ENCODE measurements around the gene FZD1. TPM values are rescaled to one million over a fixed set of nuclear protein-coding genes. Genes with fewer than 3 reads are reported as not detected.

The FZD1 gene
- total and polyA plus RNA-seq, 2 of the 8 experiments (the other 6 are each of a cell fraction or from before 2014, with no cell fraction given), result 0.62 to 0.91 TPM

GRCh38 chr7:91280185-91280584 is 16.0 kb downstream of the FZD1 start:
- no peaks in the 10 kb centered on the region for H3K9me3 ChIP-seq (ENCODE audit: insufficient read depth in 2 of 2, low read depth in 1 of 2, low read length in 1 of 2)
- no peak overlapping the region for H3K56ac ChIP-seq (replicated peaks; ENCODE audit: insufficient read length, low read depth, low read length)
- H3K23ac ChIP-seq (ENCODE audit: insufficient read length), result no peak overlapping the region
- ChIA-PET POLR2A (ENCODE audit: partially characterized antibody) (interaction anchor here (0.6 kb wide), 1 partner anchor 144 kb away, joined by 3 read pairs; no protein-coding TSS in a partner anchor), CTCF (ENCODE audit: partially characterized antibody) (interaction anchor here (1.1 to 1.4 kb wide), 3 partner anchors 13 to 358 kb away, joined by 3 to 6 read pairs (median 3); no protein-coding TSS in a partner anchor)
- no peak overlapping the region for H3K18ac ChIP-seq (ENCODE audit: extremely low read depth, low read length)
- no peak overlapping the region for H2AFZ ChIP-seq (ENCODE audit: low read length)
- H3K9ac ChIP-seq (replicated peaks in 1 of 4; ENCODE audit: extremely low read depth in 1 of 4, low read depth in 3 of 4, low read length in 3 of 4), result no peak overlapping the region
- FAIRE-seq (no peak), DNase-seq (ENCODE audit: low read depth in 1 of 2, low spot score in 2 of 2) (no peak)
- H3K4me2 ChIP-seq (ENCODE audit: insufficient read depth in 1 of 2, low read depth in 2 of 2, low read length in 2 of 2), result no peak overlapping the region
- no peak overlapping the region for H3K14ac ChIP-seq (ENCODE audit: insufficient read length)
- no peak overlapping the region for H3K4ac ChIP-seq (replicated peaks; ENCODE audit: insufficient read length, low read depth, low read length)
- no peak overlapping the region for H2BK15ac ChIP-seq (ENCODE audit: low read length)
- H4K8ac ChIP-seq (ENCODE audit: extremely low read depth, insufficient read depth, low read length), result no peak overlapping the region
- H2BK5ac ChIP-seq (ENCODE audit: low read depth, low read length), result no peak overlapping the region
- no peak overlapping the region for H3K4me3 ChIP-seq (ENCODE audit: extremely low read depth in 1 of 4, insufficient read depth in 2 of 4, low read depth in 3 of 4, low read length in 4 of 4)
- H2AK5ac ChIP-seq (ENCODE audit: low read depth, low read length), result no peak overlapping the region
- H3K27me3 ChIP-seq (replicated peaks in 1 of 4; ENCODE audit: control insufficient read depth in 3 of 4, extremely low read depth in 1 of 4, insufficient read depth in 3 of 4, low read length in 3 of 4), result no peaks in the 10 kb centered on the region; a peak in 2 of 7 replicates
- H3K23me2 ChIP-seq (ENCODE audit: low read depth, low read length), result no peaks in the 10 kb centered on the region; the same call in 1 of the 2 replicates
- H3K4me1 ChIP-seq (replicated peaks in 1 of 4; ENCODE audit: control insufficient read depth in 3 of 4, insufficient read depth in 4 of 4, low read length in 3 of 4), result no peaks in the 10 kb centered on the region
- no peak overlapping the region for H2BK120ac ChIP-seq (replicated peaks; ENCODE audit: low read depth, low read length)
- 21% methylated on average over 1 of the region's 1 CpG; no CpG with 5 or more reads in 1 of the 2 experiments for WGBS, 2 experiments (ENCODE audit: extremely low coverage in 1 of 2, insufficient coverage in 1 of 2, insufficient read length in 1 of 2, insufficient replicate concordance in 2 of 2, low coverage in 1 of 2, low lambda C conversion rate in 2 of 2, missing lambda C conversion rate in 1 of 2)
- H3K27ac ChIP-seq (ENCODE audit: low read depth, low read length), result no peak overlapping the region
- H2BK12ac ChIP-seq (ENCODE audit: low read depth, low read length), result no peak overlapping the region
- no peaks in the 10 kb centered on the region for H3K79me1 ChIP-seq (ENCODE audit: low read depth, low read length)
- no peaks in the 10 kb centered on the region for H4K20me1 ChIP-seq (replicated peaks in 1 of 2; ENCODE audit: control insufficient read depth in 1 of 2, insufficient read depth in 2 of 2, low read length in 2 of 2)
- no peak overlapping the region for H4K5ac ChIP-seq (ENCODE audit: insufficient read length, low read depth, low read length)
- TF ChIP-seq POU5F1 (IDR thresholded peaks at IDR 0.05; ENCODE audit: low read depth, low read length) (no peak), RAD21 (IDR thresholded peaks at IDR 0.05 in 1 of 2, conservative IDR thresholded peaks at IDR 0.05 in 1 of 2; ENCODE audit: low read depth in 2 of 2, low read length in 2 of 2) (0 out of 4 replicates have a peak, but pooled peaks have one; percentile 11 to 12)
- H2BK20ac ChIP-seq (ENCODE audit: low read length), result no peak overlapping the region
- no peaks in the 10 kb centered on the region for H3K79me2 ChIP-seq (ENCODE audit: control insufficient read depth in 1 of 2, insufficient read depth in 2 of 2, low read length in 2 of 2)
- no peak overlapping the region for H4K91ac ChIP-seq (replicated peaks; ENCODE audit: insufficient read length, low read length)
- H3K36me3 ChIP-seq (ENCODE audit: control insufficient read depth in 2 of 4, insufficient read depth in 4 of 4, low read length in 3 of 4), result no peaks in the 10 kb centered on the region
